ENCODE data around the gene BCCIP.

The BCCIP gene

DNA sequence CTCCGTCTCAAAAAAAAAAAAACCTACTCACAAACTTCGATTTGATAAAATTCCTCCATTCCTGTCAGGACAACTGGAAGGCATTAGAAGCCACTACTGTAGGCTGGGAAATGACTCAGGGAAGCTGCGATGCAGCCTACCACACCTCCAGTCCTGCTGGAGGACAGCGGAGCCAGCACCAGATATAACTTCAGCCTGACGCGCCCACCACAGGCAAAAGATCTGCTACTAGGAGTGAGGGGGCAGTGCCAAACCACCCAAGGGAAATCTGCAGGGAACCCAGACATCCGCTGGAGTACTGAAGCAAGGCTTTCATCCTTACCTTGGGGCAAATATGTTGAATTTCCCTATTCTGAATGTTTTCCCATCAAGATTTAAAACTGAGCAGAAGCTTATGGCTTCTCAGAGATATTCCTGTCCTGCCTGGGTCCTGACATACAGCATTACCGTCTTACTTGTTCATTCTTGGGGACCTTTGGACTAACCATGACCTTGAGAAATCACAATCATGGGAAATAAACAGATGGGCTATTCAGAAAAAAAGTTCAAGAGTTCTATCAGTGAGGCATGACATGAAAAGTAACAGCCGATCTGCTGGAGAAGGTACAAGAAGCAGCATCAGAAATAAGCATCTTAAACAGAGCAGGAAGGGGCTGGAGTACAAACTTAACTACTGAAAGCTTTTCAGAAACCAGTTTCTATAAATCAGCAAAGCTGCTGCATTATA lies 20.4 kb downstream of the BCCIP start:
- in situ Hi-C loops (cut with HindIII; ENCODE audit: low sequenced_read_pairs), result no loop called here

DNA sequence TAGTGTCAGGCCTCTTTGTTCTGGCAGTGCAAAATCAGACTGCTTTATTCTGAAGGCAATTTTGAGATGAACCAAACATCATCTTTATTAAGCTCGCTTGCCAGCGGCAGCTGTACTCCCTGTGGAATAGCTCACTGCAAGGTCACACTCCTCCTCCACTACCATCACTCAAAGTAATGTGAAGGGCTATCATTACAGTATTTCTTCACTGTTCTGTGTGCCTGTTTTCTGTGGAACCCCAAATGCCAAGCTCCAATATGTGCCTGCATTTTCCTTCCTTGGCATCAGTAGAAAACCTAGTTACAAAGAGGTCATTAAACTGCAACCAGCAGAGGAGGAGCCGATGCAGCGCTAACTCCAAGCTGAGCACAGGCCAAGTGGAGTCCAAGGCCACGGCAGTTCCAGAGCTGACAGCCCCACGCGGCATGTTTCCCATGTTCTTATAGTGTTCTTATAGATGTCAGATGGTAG lies 21.4 kb downstream of the BCCIP start:
- in situ Hi-C loops (cut with HindIII; ENCODE audit: low sequenced_read_pairs), result no loop called here

DNA sequence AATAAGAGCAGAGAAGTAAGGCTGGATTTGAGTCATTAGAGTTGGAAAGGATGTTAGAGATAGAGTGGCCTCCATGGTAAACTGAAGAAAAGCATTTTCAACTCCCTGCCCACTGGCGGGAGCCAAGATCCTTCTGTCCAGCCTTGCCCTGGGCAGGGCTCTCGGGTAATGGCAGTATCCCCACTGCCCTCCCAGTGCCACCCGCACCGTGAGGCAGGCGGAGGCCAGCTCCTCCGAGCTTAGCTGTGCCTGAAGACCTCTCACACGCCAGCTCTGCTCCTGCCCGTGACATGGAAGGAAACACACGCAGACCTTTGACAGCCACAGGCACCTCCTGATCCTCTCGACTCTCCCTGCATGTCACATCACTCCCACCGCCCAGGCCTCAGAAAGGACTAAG lies 22.3 kb downstream of the BCCIP start:
- in situ Hi-C loops (cut with HindIII; ENCODE audit: low sequenced_read_pairs), result no loop called here

- in situ Hi-C loops (cut with HindIII; ENCODE audit: low sequenced_read_pairs), result no loop called here
These were observed 23.5 kb downstream of the BCCIP start for GRCh38 chr10:125846894-125847293.

DNA sequence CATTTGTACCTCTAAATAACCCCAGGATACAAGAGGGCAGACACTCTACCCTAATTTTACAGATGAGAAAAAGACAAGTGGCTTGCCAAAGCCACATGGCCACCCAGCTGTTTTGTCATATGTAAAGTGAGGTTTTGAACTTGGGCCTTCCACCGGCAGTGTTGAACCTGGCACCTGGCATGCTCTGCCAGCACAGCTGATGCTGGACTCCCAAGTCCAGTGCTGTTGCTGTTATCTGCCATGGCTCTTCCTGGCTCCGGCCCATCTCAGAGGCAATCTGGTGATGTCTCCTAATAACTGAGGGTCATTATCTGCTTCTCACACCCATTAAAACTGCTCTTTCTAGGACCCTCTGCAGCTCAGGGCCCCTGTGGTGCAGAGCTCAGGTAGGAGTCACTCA lies 25.0 kb downstream of the BCCIP start:
- in situ Hi-C loops (cut with HindIII; ENCODE audit: low sequenced_read_pairs), result no loop called here

DNA sequence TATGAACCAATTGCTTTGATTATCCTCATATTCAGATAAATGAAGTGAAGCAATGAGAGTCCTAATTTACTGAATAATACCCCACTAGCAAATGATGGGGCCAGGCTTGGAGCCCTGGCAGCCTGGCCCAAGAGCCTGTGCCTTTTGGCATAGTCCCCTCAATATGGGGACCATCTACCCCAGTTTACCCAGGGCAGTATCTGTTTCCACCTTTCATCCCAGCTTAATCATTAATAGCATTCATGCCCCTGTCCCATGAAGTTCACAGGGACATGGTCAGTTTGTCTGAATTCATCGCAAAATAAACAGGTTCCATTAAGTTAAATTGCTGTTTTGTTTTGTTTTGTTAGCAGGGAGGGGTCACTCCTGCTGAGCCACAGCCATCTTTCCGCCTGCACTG lies 25.5 kb downstream of the BCCIP start:
- in situ Hi-C loops (cut with HindIII; ENCODE audit: low sequenced_read_pairs), result no loop called here

DNA sequence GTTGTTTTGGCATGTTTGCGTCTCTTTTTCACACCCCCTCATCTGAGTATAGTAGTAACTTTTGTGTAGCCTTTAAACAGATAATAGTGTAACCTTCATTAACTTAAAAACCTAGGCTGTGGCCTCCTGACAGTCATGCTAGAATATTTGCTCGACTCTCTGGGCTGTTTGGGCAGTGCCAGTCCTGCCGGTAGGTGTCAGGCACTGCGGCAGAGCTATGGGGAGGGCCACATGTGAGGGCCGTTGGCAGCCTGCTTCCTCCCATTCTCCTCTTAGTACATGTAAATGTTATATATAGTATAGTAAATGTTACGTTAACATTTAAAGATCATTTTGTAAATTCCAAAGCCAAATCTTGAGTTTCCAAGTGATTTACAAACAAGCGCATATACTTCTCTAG lies 26.1 kb downstream of the BCCIP start:
- in situ Hi-C loops (cut with HindIII; ENCODE audit: low sequenced_read_pairs), result no loop called here

DNA sequence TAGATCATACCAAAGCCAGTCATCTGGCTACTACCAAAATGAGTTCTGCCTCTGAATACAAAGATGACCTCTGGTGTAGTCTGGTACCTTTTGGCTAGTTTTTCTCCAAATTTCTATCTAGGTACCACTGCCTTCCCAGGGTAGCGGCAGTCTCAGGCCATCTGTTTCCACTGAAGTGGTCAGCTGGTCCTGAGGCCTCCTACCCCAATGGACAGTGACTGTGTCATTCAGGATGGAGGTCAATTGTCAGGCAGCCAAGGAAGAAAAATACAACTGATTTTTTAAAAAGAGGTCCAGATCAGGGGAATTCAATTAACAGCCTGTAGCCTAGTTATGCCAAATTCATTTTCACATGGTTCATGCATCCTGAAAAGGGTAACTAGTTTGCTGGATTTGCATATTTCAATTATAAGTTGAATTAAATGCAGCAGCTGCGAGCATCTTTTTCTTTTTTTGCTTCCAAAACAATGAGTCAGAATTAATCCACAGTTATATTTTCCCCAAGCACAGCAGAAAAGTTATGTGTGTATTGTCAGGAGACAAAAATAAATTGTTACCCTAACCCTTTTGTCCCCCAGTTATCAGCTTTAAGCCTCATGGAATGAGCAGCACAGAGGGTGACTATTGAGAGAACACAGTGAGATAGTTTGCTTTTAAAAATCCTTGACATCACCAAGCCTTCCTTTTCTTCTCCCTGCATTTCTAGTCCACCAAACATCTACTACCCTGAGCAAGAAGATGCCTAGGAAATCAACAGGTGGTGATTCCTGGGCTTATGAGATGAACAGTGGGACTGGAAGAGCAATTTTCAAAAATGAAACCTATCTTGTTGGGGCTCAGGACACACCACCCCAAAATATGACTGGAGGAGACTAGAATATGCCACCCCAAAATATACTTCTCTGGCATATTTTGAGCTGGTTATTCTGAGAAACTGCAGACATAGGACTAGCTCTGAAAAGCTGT lies 27.7 kb downstream of the BCCIP start:
- in situ Hi-C loops (cut with HindIII; ENCODE audit: low sequenced_read_pairs), result no loop called here

DNA sequence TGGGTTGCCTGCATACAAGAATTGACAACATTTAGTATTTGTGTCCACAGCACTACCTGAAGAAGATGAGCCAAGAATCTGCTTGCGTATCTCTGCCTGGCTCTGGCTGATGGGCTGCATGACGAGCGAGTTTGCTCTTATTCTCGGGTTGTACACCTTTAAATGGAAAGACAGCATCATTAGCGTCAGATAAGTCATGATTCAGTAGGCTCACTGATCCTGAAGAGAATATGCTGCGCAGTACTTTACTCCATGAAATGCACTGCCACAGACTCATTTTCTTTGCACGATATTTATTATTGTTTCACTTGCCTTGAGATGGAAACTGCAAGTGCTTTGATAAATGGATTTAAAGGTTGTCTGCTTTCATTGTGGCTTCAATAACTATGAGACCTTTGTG lies 29.1 kb downstream of the BCCIP start:
- in situ Hi-C loops (cut with HindIII; ENCODE audit: low sequenced_read_pairs), result no loop called here

GRCh38 chr10:125857185-125857760 lies 33.9 kb downstream of the BCCIP start:
- in situ Hi-C loops (cut with HindIII; ENCODE audit: low sequenced_read_pairs), result no loop called here

- in situ Hi-C loops (cut with HindIII; ENCODE audit: low sequenced_read_pairs), result no loop called here
These were observed 35.9 kb downstream of the BCCIP start for GRCh38 chr10:125859128-125859817.

DNA sequence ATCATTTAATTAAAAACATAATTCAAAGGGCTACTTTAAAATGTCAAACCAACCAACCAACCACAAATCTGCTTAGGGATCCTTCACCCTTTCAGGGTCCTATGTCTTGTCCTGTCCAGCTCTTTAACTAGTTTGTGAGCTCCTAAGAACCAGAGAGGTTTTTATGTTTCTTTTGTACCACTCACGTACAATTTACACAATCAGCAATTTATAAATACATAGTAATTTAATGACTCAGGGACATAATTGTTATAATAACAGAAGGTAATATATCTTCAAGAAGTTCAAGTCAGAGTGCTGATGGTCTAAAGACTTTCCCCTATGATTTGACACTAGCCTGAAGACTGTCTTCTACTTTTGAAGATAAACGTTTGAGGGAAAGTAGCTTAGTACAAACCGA lies 41.8 kb downstream of the BCCIP start:
- in situ Hi-C loops (cut with HindIII; ENCODE audit: low sequenced_read_pairs), result no loop called here

GRCh38 chr10:125866421-125867029 lies 43.2 kb downstream of the BCCIP start:
- in situ Hi-C loops (cut with HindIII; ENCODE audit: low sequenced_read_pairs), result no loop called here

DNA sequence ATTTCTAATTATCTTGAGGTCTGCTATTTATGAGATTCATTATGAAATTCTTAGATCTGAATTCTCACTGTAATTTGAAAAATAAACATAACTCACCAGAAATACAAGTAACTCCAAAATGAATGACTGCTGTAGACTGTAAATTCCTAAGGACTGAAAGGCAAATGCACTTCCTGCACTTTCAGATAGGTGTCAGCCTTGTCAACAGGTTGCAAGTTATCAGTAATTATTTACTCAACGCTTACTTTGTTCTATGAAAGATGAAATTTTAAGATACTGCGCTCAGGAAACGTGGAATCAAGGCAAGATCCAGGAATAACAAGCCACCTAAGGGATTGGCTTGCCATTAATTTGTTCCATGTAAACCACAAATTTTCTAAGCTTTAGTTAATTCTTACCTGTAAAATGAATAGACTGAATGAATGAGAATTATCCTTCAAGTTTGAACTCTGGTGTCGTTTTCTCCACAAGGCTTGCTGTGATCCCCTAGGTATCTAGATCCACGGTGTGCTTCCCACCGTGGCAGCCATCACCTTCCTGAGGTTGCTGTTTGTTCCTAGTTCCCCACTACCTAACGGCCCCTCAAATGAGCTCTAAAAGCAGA lies 45.1 kb downstream of the BCCIP start:
- in situ Hi-C loops (cut with HindIII; ENCODE audit: low sequenced_read_pairs), result no loop called here

DNA sequence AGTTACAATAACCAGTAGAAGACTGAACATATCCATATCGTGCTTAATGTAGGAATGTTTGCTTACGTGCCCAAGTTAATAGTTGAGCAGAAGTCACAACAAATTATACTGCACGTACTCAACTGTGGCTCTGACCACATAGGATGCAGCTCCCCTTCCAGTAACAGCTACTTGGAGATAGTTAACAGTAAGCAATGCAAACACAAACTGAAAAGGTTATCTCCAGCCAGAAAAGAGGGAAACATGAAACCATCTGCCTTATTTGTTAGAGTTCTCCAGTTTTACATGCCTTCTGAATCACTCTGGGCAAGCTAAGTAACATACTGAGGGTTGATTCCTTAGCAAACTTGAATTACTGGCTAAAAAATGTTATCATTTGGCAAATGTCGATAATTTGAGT lies 48.0 kb downstream of the BCCIP start:
- in situ Hi-C loops (cut with HindIII; ENCODE audit: low sequenced_read_pairs), result no loop called here

- in situ Hi-C loops (cut with HindIII; ENCODE audit: low sequenced_read_pairs), result no loop called here
These were observed 55.9 kb downstream of the BCCIP start for GRCh38 chr10:125878957-125879835.

DNA sequence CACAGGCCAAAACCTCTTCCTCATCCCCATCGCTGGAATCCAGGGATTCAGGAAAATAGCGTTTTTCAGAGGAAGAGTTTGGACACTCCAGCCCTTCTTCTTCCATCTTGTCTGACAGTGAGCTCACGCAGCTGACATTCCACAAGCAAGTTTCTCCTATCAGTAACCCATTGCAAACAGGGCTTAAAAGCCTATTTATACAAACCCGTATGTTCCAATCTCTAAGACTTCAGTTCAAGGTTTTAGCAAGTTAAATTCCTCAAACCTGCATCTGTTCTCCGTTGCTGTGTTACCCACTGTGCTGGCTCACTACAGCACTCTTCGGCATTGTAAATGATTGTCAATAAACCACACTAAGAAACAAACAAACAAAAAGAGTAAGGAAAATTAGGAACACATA lies 57.4 kb downstream of the BCCIP start:
- in situ Hi-C loops (cut with HindIII; ENCODE audit: low sequenced_read_pairs), result no loop called here

DNA sequence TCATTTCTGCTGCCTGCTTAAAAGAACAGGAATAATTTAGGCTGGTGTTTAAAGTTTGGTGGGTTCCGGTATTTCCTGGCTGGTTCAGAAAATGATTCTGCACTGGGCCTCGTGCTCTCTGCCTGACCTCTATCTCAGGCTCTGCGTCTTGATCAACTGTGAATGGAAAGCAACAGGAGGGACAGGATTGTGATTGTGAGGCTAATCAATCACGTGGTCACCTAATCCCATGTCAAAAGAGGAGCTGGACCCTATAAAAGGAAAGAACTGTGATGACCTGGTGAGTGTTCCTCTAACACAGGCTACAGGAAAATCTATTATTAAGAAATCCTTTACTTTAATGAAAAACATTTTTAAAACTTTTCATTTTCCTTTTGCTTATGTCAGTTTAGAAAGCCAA lies 57.8 kb downstream of the BCCIP start, which contains the start of gene DHX32:
Gene DHX32 (minus strand): TSS at position 101 of the 400 bp plus-strand sequence. CDS start 468 bp downstream, outside the sequence.
- in situ Hi-C loops (cut with HindIII; ENCODE audit: low sequenced_read_pairs), result no loop called here

DNA sequence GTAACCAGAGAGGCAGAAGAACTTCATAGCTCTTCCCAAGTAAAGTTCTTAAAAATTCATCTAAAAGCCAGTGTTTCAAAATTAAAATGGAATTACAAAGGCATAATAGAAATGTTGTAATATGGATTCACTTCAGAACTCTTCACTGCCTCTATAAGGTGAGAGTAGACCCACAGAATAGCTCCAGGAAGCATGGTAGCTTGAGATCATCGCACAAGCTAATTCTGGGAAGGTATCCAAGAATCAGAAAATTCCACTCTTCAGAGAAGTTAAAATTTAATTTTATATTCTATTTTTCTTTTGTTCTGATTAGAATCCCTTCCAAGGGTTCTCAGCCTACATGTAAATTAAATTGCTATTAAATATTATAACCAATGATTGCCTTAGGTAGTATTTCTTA lies 59.2 kb downstream of the BCCIP start:
- in situ Hi-C loops (cut with HindIII; ENCODE audit: low sequenced_read_pairs), result no loop called here
